Measurements from ENCODE around the gene LRMDA. TPM values are rescaled to one million over a fixed set of nuclear protein-coding genes. Genes with fewer than 3 reads are reported as not detected.

Gene LRMDA
- total and polyA plus RNA-seq, 2 donors (not counting 1 experiment from before 2014, with no cell fraction given) = 0.12 TPM; not detected in 1

- Histone ChIP-seq H3K4me2 (replicated peaks; ENCODE audit: low read depth, low read length, poor library complexity, severe bottlenecking) (no peak overlapping the region), H4K20me1 (ENCODE audit: control insufficient read depth, insufficient read depth, low read length, poor library complexity, severe bottlenecking) (no peaks in the 10 kb centered on the region), H3K9me3 (ENCODE audit: control extremely low read depth in 1 of 3, control insufficient read depth in 2 of 3, insufficient read depth in 1 of 3, low read length in 2 of 3) (no peaks in the 10 kb centered on the region), H3K9ac (ENCODE audit: low read length) (no peak overlapping the region), H3K27me3 (replicated peaks in 1 of 4; ENCODE audit: control extremely low read depth in 1 of 4, control insufficient read depth in 3 of 4, insufficient read depth in 4 of 4, low read length in 3 of 4) (no peaks in the 10 kb centered on the region), H3K4me1 (ENCODE audit: control insufficient read depth in 2 of 2, insufficient read depth in 2 of 2, low read length in 2 of 2) (no peaks in the 10 kb centered on the region), H3K36me3 (replicated peaks in 1 of 2; ENCODE audit: control extremely low read depth in 1 of 2, control insufficient read depth in 1 of 2, extremely low read depth in 1 of 2, insufficient read depth in 2 of 2, low read length in 1 of 2) (no peaks in the 10 kb centered on the region), H2AFZ (ENCODE audit: insufficient read depth, low read depth, low read length, poor library complexity, severe bottlenecking) (no peak overlapping the region), H3K79me2 (ENCODE audit: control insufficient read depth, insufficient read depth, low read length) (no peaks in the 10 kb centered on the region), H3K27ac (ENCODE audit: low read length in 2 of 2) (no peak overlapping the region), H3K4me3 (ENCODE audit: control extremely low read depth in 1 of 5, extremely low read depth in 1 of 5, insufficient read depth in 1 of 5, low read depth in 2 of 5, low read length in 4 of 5) (no peak overlapping the region)
- CTCF ChIA-PET = no interaction called here
- 93% methylated on average over 8 of the region's 9 CpGs for WGBS (ENCODE audit: insufficient coverage)
- no peak for DNase-seq
- H3K27me3 Mint-ChIP-seq = peaks cover 6% of the 10 kb centered on the region
- POLR2A ChIA-PET = no interaction called here
- TF ChIP-seq CTCF (IDR thresholded peaks at IDR 0.05) (no peak), EZH2 (IDR thresholded peaks at IDR 0.05; ENCODE audit: borderline replicate concordance, insufficient read depth, low read depth, low read length, poor library complexity, severe bottlenecking) (no peak)
- no peak overlapping the region for H3K27ac Mint-ChIP-seq
- ATAC-seq (ENCODE audit: low read depth) = no peak
- no peaks in the 10 kb centered on the region for H3K9me3 Mint-ChIP-seq (ENCODE audit: insufficient read depth)
- no peak overlapping the region for H3K4me3 Mint-ChIP-seq
- no peaks in the 10 kb centered on the region for H3K4me1 Mint-ChIP-seq
- intact Hi-C loops (cut with micrococcal nuclease) = no loop called here
Measured at GRCh38 chr10:75462865-75463264, 31.4 kb downstream of the LRMDA start.

GRCh38 chr10:75464478-75465449, 33.3 kb downstream of the LRMDA start:
- Mint-ChIP-seq H3K9me3 (ENCODE audit: insufficient read depth) (no peaks in the 10 kb centered on the region), H3K27me3 (peaks cover 6% of the 10 kb centered on the region), H3K4me3 (no peak overlapping the region), H3K4me1 (no peaks in the 10 kb centered on the region), H3K27ac (no peak overlapping the region)
- ATAC-seq (ENCODE audit: low read depth) (no peak), DNase-seq (no peak)
- Histone ChIP-seq H3K79me2 (ENCODE audit: control insufficient read depth, insufficient read depth, low read length) (no peaks in the 10 kb centered on the region), H2AFZ (ENCODE audit: insufficient read depth, low read depth, low read length, poor library complexity, severe bottlenecking) (no peak overlapping the region), H3K4me1 (ENCODE audit: control insufficient read depth in 2 of 2, insufficient read depth in 2 of 2, low read length in 2 of 2) (no peaks in the 10 kb centered on the region), H3K27ac (ENCODE audit: low read length in 2 of 2) (no peak overlapping the region), H3K4me3 (ENCODE audit: control extremely low read depth in 1 of 5, extremely low read depth in 1 of 5, insufficient read depth in 1 of 5, low read depth in 2 of 5, low read length in 4 of 5) (no peak overlapping the region), H3K9ac (ENCODE audit: low read length) (no peak overlapping the region), H3K36me3 (replicated peaks in 1 of 2; ENCODE audit: control extremely low read depth in 1 of 2, control insufficient read depth in 1 of 2, extremely low read depth in 1 of 2, insufficient read depth in 2 of 2, low read length in 1 of 2) (no peaks in the 10 kb centered on the region), H3K27me3 (replicated peaks in 1 of 4; ENCODE audit: control extremely low read depth in 1 of 4, control insufficient read depth in 3 of 4, insufficient read depth in 4 of 4, low read length in 3 of 4) (peaks cover 0 to 3% (median 0%) of the 10 kb centered on the region in 4 experiments), H3K4me2 (replicated peaks; ENCODE audit: low read depth, low read length, poor library complexity, severe bottlenecking) (no peak overlapping the region), H4K20me1 (ENCODE audit: control insufficient read depth, insufficient read depth, low read length, poor library complexity, severe bottlenecking) (no peaks in the 10 kb centered on the region), H3K9me3 (ENCODE audit: control extremely low read depth in 1 of 3, control insufficient read depth in 2 of 3, insufficient read depth in 1 of 3, low read length in 2 of 3) (peaks cover 0 to 3% (median 0%) of the 10 kb centered on the region in 3 donors)
- POLR2A ChIA-PET = no interaction called here
- intact Hi-C loops (cut with micrococcal nuclease) = no loop called here
- no peak for TF ChIP-seq CTCF (IDR thresholded peaks at IDR 0.05)
- no peak for TF ChIP-seq EZH2 (IDR thresholded peaks at IDR 0.05; ENCODE audit: borderline replicate concordance, insufficient read depth, low read depth, low read length, poor library complexity, severe bottlenecking)
- WGBS (ENCODE audit: insufficient coverage) = 92% methylated on average over 7 of the region's 10 CpGs
- CTCF ChIA-PET = no interaction called here
